GM19351 (cell line): Measurements from ENCODE around the gene PXYLP1.
"Not testable (repeated sequence)": the region's sequence is repeated elsewhere in the genome, so short reads cannot be mapped to it uniquely, and the experiment has no call there.

ENCODE experiments used
- ATAC-seq: cut with Tn5 transposase; IDR thresholded peaks from one replicate; pipeline ENCODE4 v1.9.1; 2021; ENCODE audit warnings: mild to moderate bottlenecking, moderate library complexity; ENCODE audit not compliant: unreplicated experiment

PXYLP1 gene

GRCh38 chr3:141231101-141231951 lies at the start of gene PXYLP1:
TSS of gene PXYLP1 (plus strand) at chr3:141231825. CDS start at chr3:141260176, 28,351 bp downstream.
- ATAC-seq: peak; percentile 94

DNA sequence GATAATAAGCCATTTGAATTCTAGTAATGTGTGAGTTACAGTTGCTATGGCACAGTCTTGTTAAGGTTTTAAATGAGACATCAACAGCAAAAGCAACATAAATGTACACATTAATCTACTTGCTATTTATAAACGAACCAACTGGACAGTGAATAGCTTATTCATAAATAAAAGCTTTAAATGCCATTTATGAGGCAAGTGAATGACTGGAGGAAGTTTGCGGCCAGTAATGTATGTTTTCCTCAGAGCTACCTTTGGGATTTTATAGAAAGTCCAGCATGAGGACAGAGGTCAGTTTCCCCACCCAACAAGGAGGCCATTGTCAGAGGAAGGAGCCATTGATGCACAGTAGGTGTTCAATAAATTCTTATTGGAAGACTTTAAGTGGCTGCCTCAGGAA lies 48.0 kb upstream of the PXYLP1 start:
- ATAC-seq: no peak

DNA sequence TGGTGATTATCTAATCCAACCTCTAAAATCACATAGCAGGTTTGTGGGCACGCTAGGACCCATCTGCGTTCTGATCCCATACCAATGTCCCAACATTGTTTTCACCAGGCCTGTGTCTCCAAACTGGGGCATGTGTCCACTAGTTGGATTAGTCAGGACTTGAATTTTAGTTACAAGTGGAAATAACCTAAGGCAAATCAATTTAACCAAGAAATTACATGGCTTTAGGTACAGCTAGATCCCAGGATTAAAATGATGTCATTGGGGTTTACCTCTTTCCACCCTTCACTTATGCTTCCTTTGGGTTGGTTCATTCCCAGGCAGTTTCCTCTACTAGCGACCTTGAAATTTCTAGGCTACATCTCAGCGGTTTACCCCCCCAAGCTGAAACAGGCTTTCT lies 47.2 kb upstream of the PXYLP1 start:
- no peak for ATAC-seq

GRCh38 chr3:141191097-141191749 lies 40.4 kb upstream of the PXYLP1 start:
- no peak for ATAC-seq

- peak; percentile 100 for ATAC-seq
Observed at GRCh38 chr3:141192345-141192744, 39.3 kb upstream of the PXYLP1 start.

DNA sequence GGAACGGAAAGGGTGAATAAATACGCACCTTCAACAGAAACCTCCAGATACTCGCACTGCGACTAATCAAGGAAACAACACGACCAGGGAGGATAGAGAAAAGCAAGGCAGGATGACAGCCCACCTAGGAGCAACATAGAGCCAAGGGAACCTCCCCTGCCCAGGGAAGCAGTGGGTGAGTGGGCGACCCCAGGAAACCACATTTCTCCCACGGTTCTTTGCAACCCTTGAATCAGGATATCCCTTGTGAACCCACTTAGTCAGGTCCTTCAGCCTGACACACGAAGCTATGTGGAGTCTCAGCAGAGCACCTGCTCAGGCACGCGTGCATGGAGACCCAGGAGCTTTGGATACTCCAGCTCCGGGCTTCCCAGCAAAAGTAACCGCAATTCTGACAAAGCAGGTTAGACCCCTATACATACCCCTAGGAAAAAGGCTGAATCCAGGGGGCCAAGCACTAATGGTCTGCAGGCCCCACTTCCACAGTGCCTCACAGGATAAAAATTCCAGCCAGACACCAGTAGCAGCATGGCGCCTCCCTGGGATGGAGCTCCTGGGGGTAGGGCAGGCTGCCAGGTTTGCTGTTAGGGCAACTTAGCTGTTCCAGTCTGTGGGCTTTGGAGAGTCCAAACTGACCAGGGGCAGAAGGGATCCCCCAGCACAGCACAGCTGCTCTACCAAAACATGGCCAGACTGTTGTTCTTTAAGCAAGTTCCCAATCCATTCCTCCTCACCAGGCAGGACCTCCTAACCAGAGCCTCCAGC lies 38.4 kb upstream of the PXYLP1 start:
- no peak for ATAC-seq

- no peak for ATAC-seq
Observed at GRCh38 chr3:141201122-141201521, 30.5 kb upstream of the PXYLP1 start.

DNA sequence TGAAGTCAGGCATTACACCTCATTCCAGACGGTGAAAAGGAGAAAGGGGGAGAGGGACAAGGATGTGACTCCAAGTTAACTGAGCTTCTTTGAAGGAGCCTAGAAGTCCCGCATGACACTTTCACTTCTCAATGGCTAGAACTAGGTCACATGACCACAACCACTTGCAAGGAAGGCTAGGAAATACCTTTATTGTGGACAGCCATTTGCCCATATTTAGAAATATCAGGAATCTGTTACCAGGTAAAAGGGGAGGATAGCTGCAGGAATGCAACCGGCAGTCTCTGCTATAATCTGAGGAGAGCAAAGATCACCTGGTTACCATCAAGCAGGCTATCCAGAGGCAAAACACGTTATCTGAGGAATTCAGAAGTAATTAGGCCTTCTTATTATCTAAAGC lies 28.9 kb upstream of the PXYLP1 start:
- ATAC-seq: no peak

- no peak for ATAC-seq
Observed at GRCh38 chr3:141203866-141204265, 27.8 kb upstream of the PXYLP1 start.

DNA sequence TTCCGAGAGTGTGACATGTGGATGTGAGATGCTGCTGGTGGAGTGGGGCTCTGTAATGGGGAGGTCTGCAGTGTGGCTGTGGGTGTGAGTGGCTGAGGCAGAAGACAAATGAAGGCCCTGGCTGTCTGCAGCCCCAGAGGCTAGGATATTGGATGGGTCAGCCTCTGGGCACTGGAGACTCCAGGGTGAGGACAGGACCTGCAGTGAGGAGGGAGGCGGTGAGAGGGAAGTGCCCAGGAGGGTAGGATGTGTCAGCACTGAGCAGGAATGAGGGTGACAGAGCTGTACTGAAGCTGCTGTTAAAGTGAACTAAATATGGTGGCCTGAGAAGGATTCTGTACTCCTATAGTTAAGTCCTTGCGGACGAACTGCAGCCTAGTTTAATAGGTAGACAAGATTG lies 27.3 kb upstream of the PXYLP1 start:
- no peak for ATAC-seq

DNA sequence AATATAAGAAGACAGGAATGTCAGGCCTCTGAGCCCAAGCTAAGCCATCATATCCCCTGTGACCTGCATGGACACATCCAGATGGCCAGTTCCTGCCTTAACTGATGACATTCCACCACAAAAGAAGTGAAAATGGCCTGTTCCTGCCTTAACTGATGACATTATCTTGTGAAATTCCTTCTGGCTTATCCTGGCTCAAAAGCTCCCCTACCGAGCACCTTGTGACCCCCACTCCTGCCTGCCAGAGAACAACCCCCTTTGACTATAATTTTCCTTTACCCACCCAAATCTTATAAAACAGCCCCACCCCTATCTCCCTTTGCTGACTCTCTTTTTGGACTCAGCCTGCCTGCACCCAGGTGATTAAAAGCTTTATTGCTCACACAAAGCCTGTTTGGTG lies 20.3 kb upstream of the PXYLP1 start:
- ATAC-seq: not testable (repeated sequence)

- ATAC-seq: no peak
Observed at GRCh38 chr3:141212101-141212500, 19.5 kb upstream of the PXYLP1 start.

DNA sequence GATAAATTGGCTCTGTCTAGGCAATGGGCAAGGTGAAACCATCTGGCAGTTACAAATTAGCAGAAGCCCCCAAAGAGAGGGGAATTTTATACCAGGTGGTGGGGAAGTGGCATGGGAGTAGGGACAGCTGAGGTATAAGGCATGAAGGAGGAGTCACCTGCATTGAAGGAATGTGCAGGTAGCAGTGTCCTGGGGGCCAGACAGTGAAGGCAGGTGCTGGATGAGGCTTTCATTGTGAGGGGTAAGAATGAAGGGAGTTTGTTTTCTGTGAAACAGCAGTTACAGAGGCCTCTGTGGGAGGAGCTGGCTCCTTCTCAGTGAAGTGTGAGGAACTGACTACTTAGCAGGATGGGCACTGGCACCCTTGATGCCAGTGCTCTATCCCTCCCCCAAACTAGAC lies 19.1 kb upstream of the PXYLP1 start:
- no peak for ATAC-seq

DNA sequence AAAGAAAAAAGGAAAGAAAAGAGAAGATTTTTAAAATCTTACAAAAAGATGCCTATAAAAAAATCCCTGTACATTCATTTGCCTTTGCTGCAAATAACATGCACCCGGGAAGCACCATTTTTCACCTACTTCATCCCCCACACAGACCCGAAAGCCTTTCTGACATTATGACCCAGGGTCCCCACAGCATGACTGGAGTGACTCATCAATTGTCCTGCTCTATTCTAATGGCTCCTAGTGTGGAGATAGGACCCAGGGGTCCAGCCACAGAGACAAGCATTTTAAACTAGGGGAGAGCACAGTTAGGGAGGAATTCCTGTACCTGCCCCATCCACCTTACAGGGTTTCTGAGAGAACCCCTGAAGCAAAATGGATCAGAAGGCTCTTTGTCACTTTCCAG lies 14.7 kb upstream of the PXYLP1 start:
- ATAC-seq: no peak

DNA sequence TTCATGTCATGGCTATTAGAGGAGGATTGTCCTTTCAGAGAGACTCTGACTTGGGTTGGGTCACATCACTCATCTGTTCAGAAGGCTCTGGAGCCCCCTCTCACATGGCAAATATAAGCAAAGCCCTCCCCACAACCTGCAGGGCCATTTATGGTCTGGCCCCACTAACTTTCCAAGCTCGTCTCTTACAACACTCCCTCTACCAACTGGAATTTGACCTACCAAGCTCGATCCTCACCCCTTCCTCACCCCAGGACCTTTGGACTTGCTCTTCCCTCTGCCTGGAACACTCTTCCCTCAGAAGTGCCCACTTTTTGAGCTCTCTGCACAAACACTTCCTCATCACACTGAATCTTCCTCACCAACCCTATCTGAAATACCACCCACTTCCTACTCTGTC lies 14.2 kb upstream of the PXYLP1 start:
- no peak for ATAC-seq

GRCh38 chr3:141218162-141218835 lies 13.3 kb upstream of the PXYLP1 start:
- no peak for ATAC-seq

- ATAC-seq: no peak
Observed at GRCh38 chr3:141218926-141219325, 12.7 kb upstream of the PXYLP1 start.

DNA sequence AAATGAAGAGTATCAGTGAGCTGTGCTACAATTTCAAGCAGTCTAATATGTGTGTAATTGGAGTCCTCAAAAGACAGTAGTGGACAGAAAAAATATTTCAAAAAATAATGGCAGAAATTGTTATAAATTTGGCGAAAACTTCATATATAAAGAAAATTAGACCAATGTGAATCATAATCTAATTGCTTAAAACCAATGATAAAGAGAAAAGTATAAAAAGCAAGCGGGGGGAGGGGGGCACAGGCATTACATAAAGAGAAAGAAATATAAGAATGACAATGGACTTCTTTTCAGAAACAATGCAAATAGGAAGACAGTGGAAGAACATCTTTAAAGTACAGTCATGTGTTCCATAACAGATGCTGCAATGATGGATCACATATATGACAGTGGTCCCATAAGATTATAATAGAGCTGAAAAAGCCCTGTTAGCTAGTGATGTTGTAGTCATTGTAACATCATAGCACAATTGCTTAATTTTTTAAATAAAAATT lies 7.9 kb upstream of the PXYLP1 start:
- ATAC-seq: no peak

GRCh38 chr3:141225939-141226338 lies 5.7 kb upstream of the PXYLP1 start:
- no peak for ATAC-seq

GRCh38 chr3:141227216-141227615 lies 4.4 kb upstream of the PXYLP1 start:
- ATAC-seq: no peak

- ATAC-seq: no peak
Observed at GRCh38 chr3:141227752-141228151, 3.9 kb upstream of the PXYLP1 start.
